T-helper 2 cell treated with Interferon-gamma antibody and Interleukin-4, amounts not matched to agents 5 μg/mL and 100 μg/mL, for 36 hours (primary cell): ENCODE results near the gene TEX22.

Source experiments
- DNase-seq: peaks from one replicate; pipeline ENCODE4 v3.0.0; 2021; ENCODE audit warnings: low spot score
- H3K27ac Mint-ChIP-seq: one replicate; pipeline ENCODE4 v1.8.0; 2021; ENCODE audit warnings: mild to moderate bottlenecking, mixed read lengths
- H3K27me3 Mint-ChIP-seq: one replicate; pipeline ENCODE4 v1.8.0; 2021; ENCODE audit warnings: low read depth, mixed read lengths
- H3K36me3 Mint-ChIP-seq: one replicate; pipeline ENCODE4 v1.8.0; 2021; ENCODE audit warnings: low read depth, mixed read lengths
- H3K4me1 Mint-ChIP-seq: one replicate; pipeline ENCODE4 v1.8.0; 2021; ENCODE audit warnings: low read depth, mixed read lengths
- H3K4me3 Mint-ChIP-seq: one replicate; pipeline ENCODE4 v1.8.0; 2022; ENCODE audit warnings: mild to moderate bottlenecking, moderate library complexity, mixed read lengths
- H3K9me3 Mint-ChIP-seq: one replicate; pipeline ENCODE4 v1.8.0; 2021; ENCODE audit warnings: mixed read lengths

Gene TEX22

GRCh38 chr14:105447651-105448640 is 49.6 kb downstream of the TEX22 start:
- Mint-ChIP-seq H3K27ac (no peak overlapping the region), H3K9me3 (no peaks in the 10 kb centered on the region), H3K4me1 (peaks cover 1% of the 10 kb centered on the region), H3K4me3 (no peak overlapping the region), H3K36me3 (peaks cover 8% of the 10 kb centered on the region), H3K27me3 (no peaks in the 10 kb centered on the region)
- DNase-seq = no peak

- no peaks in the 10 kb centered on the region for H3K9me3 Mint-ChIP-seq
- H3K4me1 Mint-ChIP-seq = peaks cover 1% of the 10 kb centered on the region
- peaks cover 8% of the 10 kb centered on the region for H3K36me3 Mint-ChIP-seq
- DNase-seq = peak; percentile 32
- no peaks in the 10 kb centered on the region for H3K27me3 Mint-ChIP-seq
- no peak overlapping the region for H3K27ac Mint-ChIP-seq
- H3K4me3 Mint-ChIP-seq = no peak overlapping the region
These were observed 50.4 kb downstream of the TEX22 start for GRCh38 chr14:105448706-105449111.

GRCh38 chr14:105449276-105450122 is 51.2 kb downstream of the TEX22 start:
- no peaks in the 10 kb centered on the region for H3K27me3 Mint-ChIP-seq
- H3K27ac Mint-ChIP-seq = no peak overlapping the region
- H3K36me3 Mint-ChIP-seq = peaks cover 13% of the 10 kb centered on the region
- H3K9me3 Mint-ChIP-seq = no peaks in the 10 kb centered on the region
- peaks cover 1% of the 10 kb centered on the region for H3K4me1 Mint-ChIP-seq
- H3K4me3 Mint-ChIP-seq = no peak overlapping the region
- no peak for DNase-seq

GRCh38 chr14:105450123-105450505 is 51.8 kb downstream of the TEX22 start:
- DNase-seq = no peak
- H3K36me3 Mint-ChIP-seq = peaks cover 13% of the 10 kb centered on the region
- H3K9me3 Mint-ChIP-seq = no peaks in the 10 kb centered on the region
- H3K27me3 Mint-ChIP-seq = no peaks in the 10 kb centered on the region
- H3K4me3 Mint-ChIP-seq = no peak overlapping the region
- no peak overlapping the region for H3K27ac Mint-ChIP-seq
- H3K4me1 Mint-ChIP-seq = peaks cover 1% of the 10 kb centered on the region

- no peak for DNase-seq
- Mint-ChIP-seq H3K27ac (no peak overlapping the region), H3K36me3 (peaks cover 18% of the 10 kb centered on the region)
These were observed 52.8 kb downstream of the TEX22 start for GRCh38 chr14:105450864-105451720.

GRCh38 chr14:105452963-105453362 is 54.6 kb downstream of the TEX22 start:
- Mint-ChIP-seq H3K4me3 (no peak overlapping the region), H3K27me3 (no peaks in the 10 kb centered on the region), H3K4me1 (peaks cover 1% of the 10 kb centered on the region), H3K27ac (no peak overlapping the region), H3K9me3 (no peaks in the 10 kb centered on the region), H3K36me3 (peaks cover 18% of the 10 kb centered on the region)
- no peak for DNase-seq

More at GRCh38 chr14:105450864-105451720, 52.8 kb downstream of the TEX22 start:
- Mint-ChIP-seq H3K27me3 (no peaks in the 10 kb centered on the region), H3K4me3 (no peak overlapping the region), H3K4me1 (peaks cover 1% of the 10 kb centered on the region), H3K9me3 (no peaks in the 10 kb centered on the region)

GRCh38 chr14:105453847-105454246 is 55.5 kb downstream of the TEX22 start:
- H3K4me1 Mint-ChIP-seq = peaks cover 1% of the 10 kb centered on the region
- no peaks in the 10 kb centered on the region for H3K27me3 Mint-ChIP-seq
- no peak for DNase-seq
- H3K4me3 Mint-ChIP-seq = no peak overlapping the region
- H3K27ac Mint-ChIP-seq = no peak overlapping the region
- H3K36me3 Mint-ChIP-seq = peaks cover 18% of the 10 kb centered on the region
- no peaks in the 10 kb centered on the region for H3K9me3 Mint-ChIP-seq

- Mint-ChIP-seq H3K4me1 (peaks cover 1% of the 10 kb centered on the region), H3K4me3 (no peak overlapping the region), H3K36me3 (peaks cover 18% of the 10 kb centered on the region), H3K27me3 (no peaks in the 10 kb centered on the region), H3K9me3 (no peaks in the 10 kb centered on the region), H3K27ac (no peak overlapping the region)
- no peak for DNase-seq
These were observed 56.8 kb downstream of the TEX22 start for GRCh38 chr14:105455086-105455640.

- H3K4me1 Mint-ChIP-seq = peaks cover 1% of the 10 kb centered on the region
- no peak overlapping the region for H3K27ac Mint-ChIP-seq
- no peak overlapping the region for H3K4me3 Mint-ChIP-seq
These were observed 57.7 kb downstream of the TEX22 start for GRCh38 chr14:105455766-105456660.

GRCh38 chr14:105456736-105457617 is 58.6 kb downstream of the TEX22 start:
- Mint-ChIP-seq H3K9me3 (no peaks in the 10 kb centered on the region), H3K27ac (no peak overlapping the region), H3K4me1 (peaks cover 1% of the 10 kb centered on the region), H3K27me3 (no peaks in the 10 kb centered on the region), H3K4me3 (no peak overlapping the region), H3K36me3 (peaks cover 19% of the 10 kb centered on the region)
- no peak for DNase-seq

More at GRCh38 chr14:105455766-105456660, 57.7 kb downstream of the TEX22 start:
- Mint-ChIP-seq H3K9me3 (no peaks in the 10 kb centered on the region), H3K36me3 (peaks cover 20% of the 10 kb centered on the region), H3K27me3 (no peaks in the 10 kb centered on the region)
- no peak for DNase-seq

GRCh38 chr14:105458010-105458409 is 59.7 kb downstream of the TEX22 start:
- no peaks in the 10 kb centered on the region for H3K9me3 Mint-ChIP-seq
- DNase-seq = no peak
- H3K27ac Mint-ChIP-seq = no peak overlapping the region
- no peaks in the 10 kb centered on the region for H3K27me3 Mint-ChIP-seq
- no peak overlapping the region for H3K4me3 Mint-ChIP-seq
- H3K36me3 Mint-ChIP-seq = peaks cover 16% of the 10 kb centered on the region
- H3K4me1 Mint-ChIP-seq = no peaks in the 10 kb centered on the region

- Mint-ChIP-seq H3K36me3 (peaks cover 13% of the 10 kb centered on the region), H3K4me1 (no peaks in the 10 kb centered on the region), H3K27me3 (no peaks in the 10 kb centered on the region), H3K4me3 (no peak overlapping the region), H3K27ac (no peak overlapping the region), H3K9me3 (no peaks in the 10 kb centered on the region)
- no peak for DNase-seq
These were observed 60.2 kb downstream of the TEX22 start for GRCh38 chr14:105458571-105458970.
